Caco-2 (cell line): ENCODE measurements around the gene AK9. TPM values are rescaled to one million over a fixed set of nuclear protein-coding genes. Genes with fewer than 3 reads are reported as not detected.
A peak's percentile ranks its signal among the peaks of the same experiment; 100 is the strongest.

Experiments used
- BruUV-seq: library from RNA; stranded (reverse); fragments of 400-500 nt; replicated peaks from 2 replicates; lab custom pipeline; 2021; lab: Mats Ljungman, UMichigan
- CTCF ChIA-PET: fragments of 300-600 bp; sonication (Branson Sonifier 250); formaldehyde crosslinking; loops from one replicate; lab custom pipeline; 2022; ENCODE audit warnings: antibody characterized with exemption; lab: Charles Lee
- POLR2A ChIA-PET: fragments of 300-600 bp; sonication (Branson Sonifier 250); formaldehyde crosslinking; loops from one replicate; lab custom pipeline; 2022; ENCODE audit warnings: antibody characterized with exemption; lab: Charles Lee
- DNase-seq, 2 experiments: peaks; one replicate each; pipeline versions ENCODE4 v3.0.0 to v3.0.0-alpha.2; 2020 to 2022
- H3K27me3 ChIP-seq: replicated peaks from 2 replicates; pipeline ENCODE4 v1.6.0; 2011; ENCODE audit warnings: low read length; ENCODE audit not compliant: control insufficient read depth, insufficient read depth
- H3K36me3 ChIP-seq: 2 replicates; pipeline ENCODE4 v1.5.1; 2011; ENCODE audit warnings: low read length; ENCODE audit not compliant: control insufficient read depth, insufficient read depth
- H3K4me1 ChIP-seq: fragments of 250-450 bp; sonication (Bioruptor Pico); 2 replicates; pipeline ENCODE4 v1.5.1; 2020; ENCODE audit warnings: mild to moderate bottlenecking
- H3K4me3 ChIP-seq: 2 replicates; pipeline ENCODE4 v1.5.1; 2011; ENCODE audit warnings: low read depth, mild to moderate bottlenecking, control low read depth, low read length
- H3K9me3 ChIP-seq: fragments of 250-450 bp; sonication (Bioruptor Pico); 2 replicates; pipeline ENCODE4 v1.5.1; 2020; ENCODE audit warnings: mild to moderate bottlenecking, moderate library complexity
- H3K27ac Mint-ChIP-seq: one replicate; pipeline ENCODE4 v1.8.0; 2022; ENCODE audit warnings: mixed read lengths; ENCODE audit not compliant: unreplicated experiment
- H3K27me3 Mint-ChIP-seq: one replicate; pipeline ENCODE4 v1.8.0; 2022; ENCODE audit warnings: mixed read lengths; ENCODE audit not compliant: insufficient read depth, unreplicated experiment
- H3K36me3 Mint-ChIP-seq: one replicate; pipeline ENCODE4 v1.8.0; 2022; ENCODE audit warnings: mild to moderate bottlenecking, mixed read lengths; ENCODE audit not compliant: insufficient read depth, unreplicated experiment
- H3K4me1 Mint-ChIP-seq: one replicate; pipeline ENCODE4 v1.8.0; 2022; ENCODE audit warnings: low read depth, mixed read lengths; ENCODE audit not compliant: unreplicated experiment
- H3K4me3 Mint-ChIP-seq: one replicate; pipeline ENCODE4 v1.8.0; 2022; ENCODE audit warnings: mild to moderate bottlenecking, moderate library complexity, mixed read lengths; ENCODE audit not compliant: unreplicated experiment
- H3K9me3 Mint-ChIP-seq: one replicate; pipeline ENCODE4 v1.8.0; 2022; ENCODE audit warnings: mixed read lengths; ENCODE audit not compliant: unreplicated experiment
- intact Hi-C: fragments of 100-400 bp; cut with micrococcal nuclease; formaldehyde crosslinking; loops from one replicate; pipeline ENCODE4 v1.10.0; 2022; ENCODE audit not compliant: unreplicated experiment
- total RNA-seq: library from RNA; stranded (reverse); gene quantifications from 2 replicates; pipeline ENCODE4 v1.2.3, GENCODE V29; 2022
- TF ChIP-seq, protein P1 (sequence below), 2 experiments: fragments of 200-600 bp in 1 of 2; IDR thresholded peaks; 1 replicate in 1 of 2; 2 replicates in 1 of 2; pipeline versions ENCODE4 v1.5.1 to v1.8.0; 2011 to 2022; ENCODE audit warnings: antibody characterized with exemption in 1 of 2, control low read depth in 1 of 2, inconsistent platforms in 1 of 2, low read depth in 1 of 2, low read length in 1 of 2, mild to moderate bottlenecking in 1 of 2, moderate library complexity in 1 of 2; ENCODE audit not compliant: insufficient read depth in 1 of 2, severe bottlenecking in 1 of 2, unreplicated experiment in 1 of 2

The AK9 gene
- total RNA-seq, 1 experiment from 2014 or later = 3.4 TPM

DNA sequence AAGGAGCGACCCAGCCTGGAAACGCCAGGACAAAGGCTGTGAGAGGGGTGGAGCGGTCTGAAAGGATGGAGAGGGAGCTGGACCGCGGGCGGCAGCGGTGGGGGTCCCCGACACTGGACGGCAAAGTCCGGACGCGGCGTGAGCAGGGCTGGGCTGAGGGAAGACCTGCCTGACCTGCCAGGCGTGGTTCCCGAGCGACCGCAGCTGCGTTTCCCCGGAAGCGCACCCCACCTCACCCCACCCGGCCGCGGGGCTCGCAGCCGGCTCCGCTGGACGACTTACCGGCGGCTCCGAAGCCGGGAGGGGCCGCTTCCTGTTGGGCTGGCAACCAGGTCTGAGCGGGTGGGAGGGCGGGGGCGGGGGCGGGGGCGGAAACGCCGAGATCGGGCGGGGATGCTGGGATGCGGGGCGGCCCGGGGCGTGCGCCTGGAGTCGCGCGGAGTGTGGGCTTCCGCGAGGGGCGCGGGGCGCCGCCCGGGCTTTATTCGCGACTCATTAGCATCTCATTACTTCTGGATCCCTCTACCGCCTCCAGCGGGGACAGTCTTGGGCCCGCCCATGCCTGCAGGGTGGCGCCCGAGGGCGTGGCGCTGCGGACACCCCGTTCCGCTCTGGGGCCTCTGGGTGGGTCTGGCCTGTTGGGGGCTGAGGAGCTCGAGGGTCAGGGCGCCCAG, 235.4 kb downstream of the AK9 start, which contains the start of gene MICAL1:
Gene MICAL1 (minus strand): TSS at position 336 of the 674 bp plus-strand sequence. CDS start 1,576 bp downstream, outside the sequence.
- TF ChIP-seq, protein P1, sequence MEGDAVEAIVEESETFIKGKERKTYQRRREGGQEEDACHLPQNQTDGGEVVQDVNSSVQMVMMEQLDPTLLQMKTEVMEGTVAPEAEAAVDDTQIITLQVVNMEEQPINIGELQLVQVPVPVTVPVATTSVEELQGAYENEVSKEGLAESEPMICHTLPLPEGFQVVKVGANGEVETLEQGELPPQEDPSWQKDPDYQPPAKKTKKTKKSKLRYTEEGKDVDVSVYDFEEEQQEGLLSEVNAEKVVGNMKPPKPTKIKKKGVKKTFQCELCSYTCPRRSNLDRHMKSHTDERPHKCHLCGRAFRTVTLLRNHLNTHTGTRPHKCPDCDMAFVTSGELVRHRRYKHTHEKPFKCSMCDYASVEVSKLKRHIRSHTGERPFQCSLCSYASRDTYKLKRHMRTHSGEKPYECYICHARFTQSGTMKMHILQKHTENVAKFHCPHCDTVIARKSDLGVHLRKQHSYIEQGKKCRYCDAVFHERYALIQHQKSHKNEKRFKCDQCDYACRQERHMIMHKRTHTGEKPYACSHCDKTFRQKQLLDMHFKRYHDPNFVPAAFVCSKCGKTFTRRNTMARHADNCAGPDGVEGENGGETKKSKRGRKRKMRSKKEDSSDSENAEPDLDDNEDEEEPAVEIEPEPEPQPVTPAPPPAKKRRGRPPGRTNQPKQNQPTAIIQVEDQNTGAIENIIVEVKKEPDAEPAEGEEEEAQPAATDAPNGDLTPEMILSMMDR (IDR thresholded peaks at IDR 0.05; ENCODE audit: insufficient read depth in 1 of 2, low read depth in 1 of 2, low read length in 1 of 2, severe bottlenecking in 1 of 2, unreplicated experiment in 1 of 2) = peak in 1 of 2 experiments; percentile 40
- ChIA-PET CTCF (interaction anchor here (0.7 to 1.4 kb wide), 2 partner anchors 13 to 247 kb away, joined by 3 to 10 read pairs; no protein-coding TSS in a partner anchor), POLR2A (no interaction called here)
- intact Hi-C loops = loop anchor here (2.0 kb wide), 1 partner anchor 15 kb away; the partner anchor contains the start of genes PPIL6 and SMPD2
- Histone ChIP-seq H3K27me3 (no peaks in the 10 kb centered on the region), H3K4me1 (peaks cover 13% of the 10 kb centered on the region), H3K9me3 (no peaks in the 10 kb centered on the region), H3K36me3 (no peaks in the 10 kb centered on the region), H3K4me3 (peak within 1 kb of the TSS; percentile 84)
- Mint-ChIP-seq H3K4me1 (no peaks in the 10 kb centered on the region), H3K4me3 (peak within 1 kb of the TSS; percentile 99), H3K27me3 (no peaks in the 10 kb centered on the region), H3K36me3 (no peaks in the 10 kb centered on the region), H3K27ac (peak within 1 kb of the TSS; percentile 76), H3K9me3 (no peaks in the 10 kb centered on the region)
- BruUV-seq = no TSS peak
- DNase-seq = peak; percentile 69 to 78

DNA sequence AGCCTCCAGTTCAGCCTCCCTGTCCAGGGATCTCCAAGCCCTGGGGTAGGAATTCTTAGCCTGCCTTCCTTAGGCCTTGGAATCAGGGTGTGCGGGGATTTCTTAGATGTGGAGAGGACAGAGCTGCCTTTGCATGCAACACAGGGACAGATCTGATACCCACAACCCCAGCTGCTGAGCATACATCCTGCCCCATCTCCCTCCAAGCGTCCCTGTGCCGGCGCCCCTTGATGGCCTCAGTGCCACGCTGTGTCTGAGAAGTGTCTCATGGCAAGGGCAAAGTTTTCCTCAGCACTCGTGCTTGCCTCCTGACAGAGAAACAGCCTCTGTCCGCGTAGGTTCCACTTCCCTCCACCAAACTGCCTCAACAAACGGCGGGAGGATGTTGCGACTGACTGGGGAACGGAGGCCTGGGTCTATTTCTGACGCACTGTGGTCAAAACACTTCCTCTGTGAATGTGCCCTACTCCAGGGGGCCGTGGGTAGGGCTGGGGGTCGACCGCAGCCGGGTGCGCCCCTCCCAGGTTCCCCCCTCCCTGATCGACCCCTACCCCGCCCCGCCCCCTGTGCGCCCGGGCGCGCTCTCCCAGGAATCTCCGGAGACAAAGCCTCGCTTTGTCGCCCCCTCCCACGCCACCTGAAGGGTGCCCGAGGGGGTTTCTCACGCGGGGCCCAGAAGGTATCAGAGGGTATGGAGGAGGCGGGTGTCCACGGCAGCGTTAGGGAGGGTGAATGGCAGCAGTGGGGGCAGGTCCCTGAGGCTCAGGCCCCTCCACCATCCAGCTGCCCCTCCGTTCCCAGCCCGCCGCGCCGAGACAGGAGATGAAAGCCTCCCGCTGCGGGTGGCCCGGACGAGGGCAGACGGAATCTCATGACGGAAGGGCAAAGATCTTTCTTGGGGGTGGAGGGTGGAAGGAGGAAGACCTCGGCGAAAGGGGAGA, 236.2 kb downstream of the AK9 start:
- no peaks in the 10 kb centered on the region for H3K27me3 Mint-ChIP-seq
- DNase-seq = peak in 1 of 2 experiments; percentile 29
- no peaks in the 10 kb centered on the region for H3K4me1 Mint-ChIP-seq
- Histone ChIP-seq H3K4me1 (peaks cover 13% of the 10 kb centered on the region), H3K36me3 (no peaks in the 10 kb centered on the region), H3K4me3 (peak overlapping the region; percentile 84), H3K9me3 (no peaks in the 10 kb centered on the region), H3K27me3 (no peaks in the 10 kb centered on the region)
- BruUV-seq = no TSS peak
- H3K4me3 Mint-ChIP-seq = peak overlapping the region; percentile 99
- intact Hi-C loops = loop anchor here (2.0 kb wide), 1 partner anchor 14 kb away; the partner anchor contains the start of genes PPIL6 and SMPD2
- TF ChIP-seq, protein P1 (IDR thresholded peaks at IDR 0.05; ENCODE audit: insufficient read depth in 1 of 2, low read depth in 1 of 2, low read length in 1 of 2, severe bottlenecking in 1 of 2, unreplicated experiment in 1 of 2) = no peak
- H3K9me3 Mint-ChIP-seq = no peaks in the 10 kb centered on the region
- peaks cover under 1% of the 10 kb centered on the region for H3K36me3 Mint-ChIP-seq
- peak overlapping the region; percentile 76 for H3K27ac Mint-ChIP-seq
- ChIA-PET POLR2A (no interaction called here), CTCF (interaction anchor here (0.7 to 1.4 kb wide), 2 partner anchors 12 to 248 kb away, joined by 3 to 10 read pairs; no protein-coding TSS in a partner anchor)
